Activated T-cell treated with anti-CD3 and anti-CD28 coated beads, Interleukin-2, amount 50 U/mL, for 48 hours (primary cell): ENCODE results near the gene HOXB5.

Experiments
- DNase-seq, 2 experiments: peaks; one replicate each; pipeline ENCODE4 v3.0.0-alpha.2; 2020

The HOXB5 gene

GRCh38 chr17:48571826-48572417, 21.7 kb downstream of the HOXB5 start:
- DNase-seq: no peak

DNA sequence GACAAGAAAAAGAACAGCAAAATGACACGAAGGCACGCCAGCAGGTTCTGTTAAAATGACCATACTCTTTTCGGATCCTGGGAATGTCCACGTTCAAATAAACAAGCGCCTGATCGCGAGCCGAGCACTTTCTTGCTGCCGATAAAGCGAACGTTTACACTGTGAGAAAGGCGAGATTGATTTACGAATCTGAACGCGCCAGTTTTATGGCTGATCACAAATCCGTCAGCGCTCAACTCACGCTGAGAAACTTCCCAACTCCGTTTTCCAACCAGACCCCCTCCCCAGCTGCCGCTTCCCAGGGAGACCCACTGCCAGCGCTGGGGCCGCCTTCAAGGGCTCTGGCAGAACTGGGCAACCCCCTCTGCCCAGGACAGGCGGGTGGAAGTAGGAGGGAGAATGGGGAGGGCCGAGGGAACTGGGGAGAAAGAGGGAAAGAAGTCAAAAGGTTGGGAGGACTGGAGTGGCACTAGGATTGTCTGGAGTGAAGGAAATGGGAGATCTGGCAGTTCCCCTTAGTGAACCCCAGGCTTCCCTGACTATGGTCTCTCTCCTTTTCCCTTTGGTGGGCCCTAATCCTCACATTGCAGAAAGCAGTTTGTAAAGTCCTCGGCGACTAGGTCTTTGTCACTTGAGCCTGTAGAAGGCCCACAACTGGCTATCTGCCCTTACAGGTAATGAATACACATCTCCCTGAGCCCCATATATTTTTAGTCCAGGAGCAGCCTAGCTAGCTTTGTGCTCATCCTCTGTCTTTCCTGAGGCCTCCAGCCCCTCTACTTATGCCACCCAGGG, 22.4 kb downstream of the HOXB5 start:
- DNase-seq: no peak

DNA sequence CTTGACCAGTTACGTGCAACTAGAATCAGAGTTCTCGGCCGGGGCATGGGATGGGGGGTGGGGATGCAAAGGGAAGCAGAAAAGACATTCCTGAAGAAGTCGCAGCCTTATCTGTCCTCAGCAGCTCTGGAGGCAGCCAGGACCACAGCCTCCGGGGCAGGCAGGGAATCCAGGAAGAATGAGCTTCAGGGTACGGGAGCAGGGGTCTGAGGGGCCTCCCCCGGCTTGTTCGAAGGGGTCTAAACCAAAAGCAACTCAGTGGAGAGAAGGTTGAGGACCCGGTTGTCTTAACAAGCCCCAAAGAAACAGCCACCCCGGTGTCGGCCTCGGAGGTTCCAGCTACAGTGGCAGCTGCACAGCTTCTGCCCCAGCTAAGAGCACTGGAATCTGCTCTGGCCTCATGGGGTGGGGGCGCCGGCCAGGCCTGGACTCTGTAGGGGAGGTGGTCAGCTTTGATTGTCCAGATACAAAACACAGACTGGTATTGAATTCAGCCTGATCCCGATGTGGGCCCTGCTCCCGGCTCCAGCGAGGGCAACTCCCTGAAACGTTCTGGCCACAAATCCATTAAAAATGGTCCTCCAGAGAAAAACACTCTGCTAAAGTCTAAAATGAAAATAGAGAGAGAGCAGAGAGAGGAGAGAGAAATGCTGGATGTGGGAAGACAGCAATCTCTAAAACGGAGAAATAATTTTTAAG, 23.1 kb downstream of the HOXB5 start:
- DNase-seq: no peak

GRCh38 chr17:48569674-48570324, 23.8 kb downstream of the HOXB5 start:
- DNase-seq: no peak

GRCh38 chr17:48569240-48569582, 24.4 kb downstream of the HOXB5 start:
- DNase-seq: no peak

- no peak for DNase-seq
These were observed 24.9 kb downstream of the HOXB5 start for GRCh38 chr17:48568499-48569239.

GRCh38 chr17:48567646-48568354, 25.8 kb downstream of the HOXB5 start:
- no peak for DNase-seq

GRCh38 chr17:48567209-48567608, 26.4 kb downstream of the HOXB5 start:
- no peak for DNase-seq

DNA sequence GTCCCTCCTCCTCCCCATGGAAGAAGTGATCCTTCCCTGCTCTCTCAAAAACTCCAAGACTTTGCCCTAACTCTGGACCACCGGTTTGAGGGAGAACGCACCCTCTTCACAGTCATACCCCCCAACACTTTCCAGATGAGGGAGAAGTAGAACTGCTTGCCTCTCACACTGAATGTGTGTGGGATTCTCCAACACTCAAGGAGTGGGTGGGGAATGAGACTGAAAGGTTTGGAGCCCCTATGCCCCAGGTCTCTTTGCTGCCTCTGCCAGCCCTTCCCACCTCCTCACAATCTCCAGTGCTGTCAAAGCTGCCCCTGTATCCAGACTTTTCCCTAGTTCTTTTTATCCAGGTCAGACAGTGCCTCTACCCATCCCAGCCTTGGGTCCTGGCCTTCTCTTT, 26.9 kb downstream of the HOXB5 start:
- DNase-seq: no peak

GRCh38 chr17:48565925-48566710, 27.5 kb downstream of the HOXB5 start:
- DNase-seq: no peak

DNA sequence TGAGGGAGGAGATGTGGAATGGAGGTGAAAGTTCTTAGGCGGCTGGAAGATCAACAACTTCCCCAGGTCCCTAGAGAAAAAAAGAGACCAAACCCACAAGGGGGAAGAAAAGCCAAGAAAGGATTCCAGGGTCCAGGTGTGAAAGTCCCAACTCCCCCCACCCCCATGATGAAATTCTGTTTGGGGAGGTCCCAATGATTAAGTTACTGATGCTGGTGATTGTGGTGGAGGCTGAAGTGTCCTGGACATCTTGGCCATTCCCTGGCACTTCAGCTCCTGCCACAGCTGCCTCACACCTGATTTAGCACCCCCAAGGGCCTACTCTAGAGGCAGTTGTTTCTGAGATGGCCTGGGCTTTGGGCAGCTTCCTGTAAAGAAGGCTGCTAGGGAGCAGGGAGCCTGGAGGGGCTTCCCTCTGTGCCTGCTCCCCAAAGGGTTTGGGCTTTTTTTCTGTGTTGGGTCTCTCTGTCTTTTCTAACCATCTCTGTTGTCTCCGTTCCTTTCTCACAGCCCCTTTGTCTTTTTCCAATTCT, 28.5 kb downstream of the HOXB5 start:
- no peak for DNase-seq

- DNase-seq: no peak
These were observed 29.2 kb downstream of the HOXB5 start for GRCh38 chr17:48564188-48565021.

DNA sequence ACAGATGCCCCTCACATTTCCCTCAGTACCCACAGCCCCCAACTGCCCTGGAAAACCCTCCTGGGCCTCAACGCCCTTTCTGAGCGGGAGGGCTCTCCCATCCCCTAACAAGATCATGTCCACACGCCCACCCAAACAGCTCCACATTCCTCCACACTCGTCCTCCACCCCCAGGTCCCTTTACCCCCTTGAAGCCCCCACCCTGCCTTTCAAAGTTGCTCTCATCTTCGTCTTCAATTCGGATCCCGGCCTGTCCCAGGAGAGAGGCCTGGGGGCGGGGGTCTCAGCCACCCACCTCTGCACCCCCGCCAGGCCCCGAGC, 29.8 kb downstream of the HOXB5 start:
- no peak for DNase-seq

- DNase-seq: no peak
These were observed 30.2 kb downstream of the HOXB5 start for GRCh38 chr17:48563385-48563838.

- no peak for DNase-seq
These were observed 30.6 kb downstream of the HOXB5 start for GRCh38 chr17:48562934-48563333.

DNA sequence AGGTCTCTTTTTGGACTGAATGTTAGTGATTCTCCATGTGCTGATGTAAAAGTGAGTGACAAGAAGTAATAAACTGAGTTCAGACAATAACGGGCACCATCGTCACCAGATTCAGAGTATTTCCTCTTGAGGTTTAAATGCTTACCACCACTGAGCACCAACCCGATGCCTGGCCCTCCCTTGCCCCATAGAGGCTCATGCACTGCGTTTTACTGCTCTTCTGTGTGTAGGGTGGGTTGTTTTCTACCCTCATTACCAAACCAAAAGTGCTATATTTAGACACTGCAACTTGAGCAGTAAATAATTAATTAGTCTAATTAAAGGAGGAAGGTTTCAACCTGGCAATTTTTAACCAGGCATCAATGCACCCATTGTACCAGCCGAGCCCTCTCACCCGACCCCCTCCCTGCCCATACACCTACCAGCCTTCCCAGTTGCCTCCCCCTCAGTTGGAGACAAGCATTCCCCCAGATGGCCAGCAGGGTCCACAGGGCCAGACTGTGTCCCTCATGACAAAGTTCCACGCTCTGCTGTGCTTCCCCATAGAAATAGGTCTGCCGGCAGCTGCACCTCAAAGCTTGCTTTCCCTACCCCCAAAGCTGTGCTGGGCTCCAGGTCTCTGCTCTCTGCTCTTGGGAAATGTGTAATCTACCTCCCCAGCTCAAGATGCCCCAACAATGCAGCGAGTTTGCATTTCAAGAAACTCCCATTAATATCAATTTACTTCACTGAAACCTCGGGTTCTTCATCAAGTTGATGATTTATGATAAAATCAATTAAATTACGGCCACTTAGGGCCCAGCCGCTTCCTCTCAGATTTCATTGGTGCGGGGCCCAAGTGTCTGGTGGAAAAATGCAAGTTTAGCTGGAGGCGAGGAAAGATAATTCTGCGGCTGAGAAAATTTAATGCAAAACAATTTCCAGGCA, 31.4 kb downstream of the HOXB5 start:
- DNase-seq: no peak

DNA sequence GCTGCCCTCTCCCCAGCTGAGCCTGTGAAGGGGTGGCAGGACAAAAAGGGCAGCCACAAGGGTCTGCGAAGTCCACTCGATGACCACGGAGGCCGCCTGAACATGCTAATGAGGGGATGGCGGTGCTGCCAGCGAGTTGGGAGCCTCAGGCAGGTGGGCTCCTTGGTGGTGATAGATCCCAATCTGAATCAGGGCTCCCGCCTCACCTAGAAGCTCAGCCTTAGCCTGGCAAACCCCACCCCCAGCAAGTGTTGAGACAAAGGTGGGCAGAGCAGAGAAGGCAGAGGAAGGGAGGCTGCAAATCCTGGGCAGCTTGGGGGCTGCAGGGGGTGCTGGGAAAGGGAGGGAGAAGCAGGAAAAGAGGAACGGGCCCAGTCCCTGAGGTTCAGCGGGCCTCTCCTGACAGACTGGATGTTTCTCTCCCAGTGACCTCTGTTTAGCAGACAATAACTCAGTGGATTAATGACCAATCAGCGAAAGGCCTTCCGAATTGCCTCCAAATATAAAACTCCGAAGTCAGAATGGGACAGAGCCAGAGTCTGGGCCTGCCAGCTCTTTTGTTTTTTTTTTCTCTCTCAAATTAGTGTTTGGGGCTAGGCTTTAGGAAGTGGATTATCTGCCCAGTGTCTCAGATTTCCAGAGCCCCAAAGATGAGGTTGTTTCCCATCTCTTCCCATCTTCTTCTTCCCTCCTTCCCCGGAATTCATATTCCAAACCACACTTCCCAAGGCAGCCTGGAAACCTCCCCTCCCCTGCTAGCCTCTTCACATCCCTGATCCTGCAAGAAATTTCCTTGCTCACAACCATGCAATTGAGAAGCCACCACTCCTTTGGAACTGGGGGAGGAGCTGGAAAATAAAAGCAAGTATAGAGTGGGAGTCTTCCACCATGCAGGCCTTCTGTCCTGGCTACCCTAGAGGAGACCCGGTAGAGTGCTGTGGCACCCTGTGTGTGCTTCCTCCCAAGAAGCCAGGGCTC, 33.5 kb downstream of the HOXB5 start:
- no peak for DNase-seq
